Breast epithelium (tissue), 3 donors: Measurements from ENCODE around the gene GPR183.

Experiments used
- POLR2A ChIP-seq: fragments of 450-650 bp; IDR thresholded peaks from one replicate; pipeline ENCODE4 v1.6.1; 2016; ENCODE audit warnings: antibody characterized with exemption, mild to moderate bottlenecking, moderate library complexity
- POLR2AphosphoS5 ChIP-seq, 3 donors: sonication (generic); formaldehyde crosslinking; IDR thresholded peaks; one replicate each; pipeline ENCODE4 v1.6.1; 2017; ENCODE audit warnings: antibody characterized with exemption in 3 of 3
- TF ChIP-seq, protein P1 (sequence below), 3 donors: fragments of 450-650 bp; IDR thresholded peaks; one replicate each; pipeline ENCODE4 v1.5.1; 2016 to 2017; ENCODE audit warnings: antibody characterized with exemption in 3 of 3, mild to moderate bottlenecking in 3 of 3, moderate library complexity in 3 of 3

DNA sequence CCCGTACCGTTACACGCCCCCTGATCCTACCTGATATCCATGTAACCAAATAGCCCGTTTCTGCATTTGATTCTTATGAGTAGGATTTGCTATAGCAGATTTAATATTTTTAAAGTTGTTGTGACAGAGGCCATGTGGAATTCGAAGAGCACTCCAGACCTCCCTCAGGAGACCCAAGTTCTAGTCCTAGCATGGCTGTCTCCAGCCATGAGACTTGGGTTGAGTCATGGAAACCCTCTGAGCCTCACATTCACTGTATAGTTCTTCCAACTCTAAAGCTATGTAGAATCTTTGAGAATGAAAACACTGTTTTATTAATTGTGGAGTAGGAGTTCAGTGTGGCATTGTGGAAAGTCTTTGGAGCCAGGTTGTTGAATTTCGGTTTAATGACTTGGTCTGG lies 8.0 kb upstream of the GPR183 start:
- TF ChIP-seq, protein P1, sequence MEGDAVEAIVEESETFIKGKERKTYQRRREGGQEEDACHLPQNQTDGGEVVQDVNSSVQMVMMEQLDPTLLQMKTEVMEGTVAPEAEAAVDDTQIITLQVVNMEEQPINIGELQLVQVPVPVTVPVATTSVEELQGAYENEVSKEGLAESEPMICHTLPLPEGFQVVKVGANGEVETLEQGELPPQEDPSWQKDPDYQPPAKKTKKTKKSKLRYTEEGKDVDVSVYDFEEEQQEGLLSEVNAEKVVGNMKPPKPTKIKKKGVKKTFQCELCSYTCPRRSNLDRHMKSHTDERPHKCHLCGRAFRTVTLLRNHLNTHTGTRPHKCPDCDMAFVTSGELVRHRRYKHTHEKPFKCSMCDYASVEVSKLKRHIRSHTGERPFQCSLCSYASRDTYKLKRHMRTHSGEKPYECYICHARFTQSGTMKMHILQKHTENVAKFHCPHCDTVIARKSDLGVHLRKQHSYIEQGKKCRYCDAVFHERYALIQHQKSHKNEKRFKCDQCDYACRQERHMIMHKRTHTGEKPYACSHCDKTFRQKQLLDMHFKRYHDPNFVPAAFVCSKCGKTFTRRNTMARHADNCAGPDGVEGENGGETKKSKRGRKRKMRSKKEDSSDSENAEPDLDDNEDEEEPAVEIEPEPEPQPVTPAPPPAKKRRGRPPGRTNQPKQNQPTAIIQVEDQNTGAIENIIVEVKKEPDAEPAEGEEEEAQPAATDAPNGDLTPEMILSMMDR (IDR thresholded peaks at IDR 0.05), result no peak
- no peak for TF ChIP-seq POLR2A
- no peak for TF ChIP-seq POLR2AphosphoS5 (IDR thresholded peaks at IDR 0.05)
